HepG2 (cell line): ENCODE data around the gene RPS23. TPM values are rescaled to one million over a fixed set of nuclear protein-coding genes. Genes with fewer than 3 reads are reported as not detected.

ENCODE experiments used
- ATAC-seq: fragments of 200-7000 bp; cut with Tn5 transposase; 3 replicates; pipeline ENCODE4 v1.9.1; 2020; ENCODE audit warnings: mild to moderate bottlenecking, moderate library complexity
- BruUV-seq: library from RNA; stranded (reverse); fragments of 400-500 nt; replicated peaks from 2 replicates; lab custom pipeline; 2021; lab: Mats Ljungman, UMichigan
- CTCF ChIA-PET: fragments of 300-600 bp; formaldehyde crosslinking; extraction: SDS; loops from one replicate; lab custom pipeline; 2021; ENCODE audit warnings: low total read pairs, inconsistent platforms, low intra/inter-chr PET ratio; lab: Yijun Ruan, JAX
- POLR2A ChIA-PET: fragments of 350-600 bp; sonication (Branson Sonifier 250); formaldehyde crosslinking; loops from one replicate; lab custom pipeline; 2020; ENCODE audit warnings: antibody characterized with exemption, inconsistent platforms; lab: Yijun Ruan, JAX
- DNase-seq: peaks from one replicate; pipeline ENCODE4 v3.0.0-alpha.2; 2015; ENCODE audit warnings: low spot score
- FAIRE-seq: peaks from 3 replicates; lab custom pipeline; 2011; peaks lifted over from hg19 to GRCh38; lab: Jason Lieb, UNC
- H2AFZ ChIP-seq: one replicate; pipeline ENCODE4 v1.6.1; 2011; ENCODE audit warnings: low read length, inconsistent platforms
- H3K27ac ChIP-seq: fragments of 300-600 bp; 3 replicates; pipeline ENCODE4 v1.8.0; 2011; ENCODE audit warnings: mixed run types, mild to moderate bottlenecking, mixed read lengths, low read length, inconsistent platforms; ENCODE audit not compliant: insufficient read depth; ENCODE audit errors: extremely low read length
- H3K27me3 ChIP-seq, 2 experiments: fragments of 200-600 bp in 1 of 2; 2 replicates in 1 of 2; 3 replicates in 1 of 2; pipeline versions ENCODE4 v1.6.0 to v1.8.0; 2011; ENCODE audit warnings: low read length in 2 of 2, mild to moderate bottlenecking in 2 of 2, moderate library complexity in 2 of 2, inconsistent platforms in 1 of 2; ENCODE audit not compliant: insufficient read depth in 2 of 2, control insufficient read depth in 1 of 2
- H3K36me3 ChIP-seq, 2 experiments: fragments of 200-600 bp in 1 of 2; replicated peaks in 1 of 2; 2 replicates in 1 of 2; 3 replicates in 1 of 2; pipeline versions ENCODE4 v1.5.1 to v1.8.0; 2011; ENCODE audit warnings: low read length in 2 of 2, inconsistent platforms in 1 of 2; ENCODE audit not compliant: insufficient read depth in 2 of 2, control insufficient read depth in 1 of 2
- H3K4me1 ChIP-seq: 2 replicates; pipeline ENCODE4 v1.5.1; 2012; ENCODE audit warnings: low read length, inconsistent platforms; ENCODE audit not compliant: insufficient read depth
- H3K4me2 ChIP-seq: 2 replicates; pipeline ENCODE4 v1.6.0; 2011; ENCODE audit warnings: low read depth, low read length, inconsistent platforms
- H3K4me3 ChIP-seq, 3 experiments: fragments of 200-600 bp in 1 of 3; sonication (generic), shearing (Covaris generic) in 1 of 3; replicated peaks in 1 of 3; 2 replicates each; pipeline ENCODE4 v1.5.1; 2011 to 2016; ENCODE audit warnings: low read length in 3 of 3, inconsistent platforms in 2 of 3, low read depth in 2 of 3, mild to moderate bottlenecking in 2 of 3, control low read depth in 1 of 3, mixed read lengths in 1 of 3; ENCODE audit not compliant: insufficient read depth in 1 of 3
- H3K79me2 ChIP-seq: one replicate; pipeline ENCODE4 v1.6.1; 2011; ENCODE audit warnings: low read length, inconsistent platforms; ENCODE audit not compliant: insufficient read depth
- H3K9ac ChIP-seq: 2 replicates; pipeline ENCODE4 v1.6.0; 2011; ENCODE audit warnings: mild to moderate bottlenecking, low read depth, low read length, inconsistent platforms; ENCODE audit not compliant: insufficient read depth
- H3K9me3 ChIP-seq: 2 replicates; pipeline ENCODE4 v1.5.1; 2012; ENCODE audit warnings: mild to moderate bottlenecking, low read length
- H4K20me1 ChIP-seq: 2 replicates; pipeline ENCODE4 v1.6.0; 2011; ENCODE audit warnings: inconsistent platforms, mild to moderate bottlenecking, low read length, moderate library complexity; ENCODE audit not compliant: insufficient read depth
- ATAD3A ChIP-seq: sonication (generic); formaldehyde crosslinking; IDR thresholded peaks from 2 replicates; pipeline ENCODE4 v1.4.0; 2020; ENCODE audit warnings: missing genetic modification reagents
- ATF5 ChIP-seq: sonication (generic); formaldehyde crosslinking; IDR thresholded peaks from 2 replicates; pipeline ENCODE4 v1.4.0; 2020; ENCODE audit warnings: mild to moderate bottlenecking, low read depth, missing genetic modification reagents
- ATF6 ChIP-seq: sonication (generic); formaldehyde crosslinking; conservative IDR thresholded peaks from 2 replicates; pipeline ENCODE4 v1.4.0; 2020; ENCODE audit warnings: missing genetic modification reagents
- DBP ChIP-seq: sonication (generic); formaldehyde crosslinking; IDR thresholded peaks from 2 replicates; pipeline ENCODE4 v1.4.0; 2020; ENCODE audit warnings: missing genetic modification reagents; ENCODE audit errors: not compliant biosample characterization
- FOXO1 ChIP-seq: sonication (generic); formaldehyde crosslinking; IDR thresholded peaks from 2 replicates; pipeline ENCODE4 v1.4.0; 2020; ENCODE audit warnings: missing genetic modification reagents
- HDAC1 ChIP-seq: sonication (generic); formaldehyde crosslinking; IDR thresholded peaks from 2 replicates; pipeline ENCODE4 v1.5.1; 2020; ENCODE audit warnings: mild to moderate bottlenecking, missing genetic modification reagents
- HMGXB4 ChIP-seq, 2 experiments: sonication (generic) in 1 of 2; formaldehyde crosslinking in 1 of 2; IDR thresholded peaks; 2 replicates each; pipeline versions ENCODE4 v1.4.0 to v1.6.1; 2018 to 2020; ENCODE audit warnings: missing genetic modification reagents in 2 of 2, borderline replicate concordance in 1 of 2, low read depth in 1 of 2, mild to moderate bottlenecking in 1 of 2, missing biosample characterization in 1 of 2
- HNF1A ChIP-seq, 2 experiments: sonication (generic) in 1 of 2; formaldehyde crosslinking in 1 of 2; IDR thresholded peaks; 2 replicates each; pipeline versions ENCODE4 v1.4.0 to v1.6.1; 2016 to 2020; ENCODE audit warnings: borderline replicate concordance in 1 of 2, low read depth in 1 of 2, mild to moderate bottlenecking in 1 of 2, missing genetic modification reagents in 1 of 2
- JDP2 ChIP-seq: sonication (generic); formaldehyde crosslinking; IDR thresholded peaks from 2 replicates; pipeline ENCODE4 v1.8.1; 2022; ENCODE audit warnings: missing genetic modification reagents, borderline replicate concordance
- MTA3 ChIP-seq: sonication (generic); formaldehyde crosslinking; IDR thresholded peaks from 2 replicates; pipeline ENCODE4 v1.4.0; 2020; ENCODE audit warnings: missing genetic modification reagents
- NR2F2 ChIP-seq: IDR thresholded peaks from 2 replicates; pipeline ENCODE4 v1.6.1; 2012; ENCODE audit warnings: low read depth, inconsistent platforms, borderline replicate concordance
- PHF8 ChIP-seq: sonication (generic); formaldehyde crosslinking; IDR thresholded peaks from 2 replicates; pipeline ENCODE4 v1.5.0; 2020; ENCODE audit warnings: missing genetic modification reagents
- RFX1 ChIP-seq: fragments of 450-650 bp; IDR thresholded peaks from 2 replicates; pipeline ENCODE4 v1.6.1; 2017
- RXRB ChIP-seq: IDR thresholded peaks from 2 replicates; pipeline ENCODE4 v1.6.1; 2016; ENCODE audit warnings: borderline replicate concordance, missing genetic modification reagents, missing compliant biosample characterization
- ZNF292 ChIP-seq: sonication (generic); formaldehyde crosslinking; IDR thresholded peaks from 2 replicates; pipeline ENCODE4 v1.8.1; 2022; ENCODE audit warnings: mild to moderate bottlenecking, low read depth, missing genetic modification reagents, borderline replicate concordance
- ZNF709 ChIP-seq: sonication (generic); formaldehyde crosslinking; IDR thresholded peaks from 2 replicates; pipeline ENCODE4 v1.5.0; 2020; ENCODE audit warnings: mild to moderate bottlenecking, missing genetic modification reagents
- WGBS: methylation state at CpG from one replicate; pipeline ENCODE4 v1.1.6; 2017; ENCODE audit warnings: low lambda C conversion rate; 5-methylcytosine and 5-hydroxymethylcytosine counted together
- in situ Hi-C: cut with HindIII; loops from 2 replicates; pipeline ENCODE4 v1.10.0; 2017; ENCODE audit warnings: low pct_unique_long_range_greater_than_20kb; ENCODE audit not compliant: extremely low pct_ligation_motif_present
- intact Hi-C: fragments of 100-400 bp; cut with micrococcal nuclease; formaldehyde crosslinking; loops from one replicate; pipeline ENCODE4 v1.10.0; 2022; ENCODE audit not compliant: unreplicated experiment
- polyA plus RNA-seq, 8 experiments: library from polyadenylated mRNA; depleted of rRNA in 3 of 8; stranded (reverse) in 7 of 8; unstranded in 1 of 8; fragments of >200 nt; fragmentation: Illumina TruSeq in 4 of 8; extraction: Trizol in 4 of 8; gene quantifications; 2 replicates each; pipeline versions ENCODE4 v1.2.1 to v1.2.3, GENCODE V29; 2011 to 2016; ENCODE audit warnings: low read depth in 4 of 8, missing spikeins in 1 of 8, mixed read lengths in 1 of 8; ENCODE audit not compliant: insufficient read depth in 1 of 8
- total RNA-seq, 5 experiments: library from RNA; depleted of rRNA; stranded (reverse); fragments of >200 nt; fragmentation: Illumina TruSeq; extraction: Trizol; gene quantifications; 2 replicates each; pipeline ENCODE4 v1.2.3, GENCODE V29; 2016; ENCODE audit warnings: low read depth in 1 of 5

The RPS23 gene
- total and polyA plus RNA-seq, 2 of the 13 experiments (the other 11 are each of a cell fraction or from before 2014, with no cell fraction given) = 3,088 to 3,235 TPM

GRCh38 chr5:82297711-82298110 lies 19.6 kb upstream of the RPS23 start:
- POLR2A ChIA-PET = no interaction called here
- no peak overlapping the region for H3K4me2 ChIP-seq
- no peaks in the 10 kb centered on the region for H3K27me3 ChIP-seq
- intact Hi-C loops (no loop called here), in situ Hi-C loops (no loop called here)
- H3K4me1 ChIP-seq = no peaks in the 10 kb centered on the region
- H3K79me2 ChIP-seq = no peaks in the 10 kb centered on the region
- H2AFZ ChIP-seq = no peak overlapping the region
- no peaks in the 10 kb centered on the region for H4K20me1 ChIP-seq
- CTCF ChIA-PET = no interaction called here
- no peak overlapping the region for H3K4me3 ChIP-seq
- H3K27ac ChIP-seq = no peak overlapping the region
- no peak for ATAC-seq
- H3K9me3 ChIP-seq = no peaks in the 10 kb centered on the region
- no TSS peak for BruUV-seq
- FAIRE-seq = no peak
- H3K9ac ChIP-seq = no peak overlapping the region
- no peaks in the 10 kb centered on the region for H3K36me3 ChIP-seq
- no peak for DNase-seq
- 65% methylated on average over 3 of the region's 3 CpGs for WGBS
- TF ChIP-seq HMGXB4 (CRISPR knock-in tag; IDR thresholded peaks at IDR 0.05; ENCODE audit: borderline replicate concordance in 1 of 2, low read depth in 1 of 2) (no peak), MTA3 (no peak), ZNF709 (CRISPR knock-in tag) (no peak), HNF1A (IDR thresholded peaks at IDR 0.05; ENCODE audit: low read depth) (no peak), HNF1A (CRISPR knock-in tag; IDR thresholded peaks at IDR 0.05; ENCODE audit: borderline replicate concordance) (no peak), RXRB (CRISPR knock-in tag) (no peak), PHF8 (no peak), ATAD3A (CRISPR knock-in tag) (no peak), FOXO1 (CRISPR knock-in tag) (no peak), ATF6 (CRISPR knock-in tag) (no peak), DBP (CRISPR knock-in tag) (no peak), JDP2 (CRISPR knock-in tag) (no peak), ZNF292 (CRISPR knock-in tag) (no peak), RFX1 (no peak), ATF5 (CRISPR knock-in tag) (no peak), HDAC1 (CRISPR knock-in tag) (no peak), NR2F2 (no peak)
